ENCODE data around the gene ACTR10.

DNA sequence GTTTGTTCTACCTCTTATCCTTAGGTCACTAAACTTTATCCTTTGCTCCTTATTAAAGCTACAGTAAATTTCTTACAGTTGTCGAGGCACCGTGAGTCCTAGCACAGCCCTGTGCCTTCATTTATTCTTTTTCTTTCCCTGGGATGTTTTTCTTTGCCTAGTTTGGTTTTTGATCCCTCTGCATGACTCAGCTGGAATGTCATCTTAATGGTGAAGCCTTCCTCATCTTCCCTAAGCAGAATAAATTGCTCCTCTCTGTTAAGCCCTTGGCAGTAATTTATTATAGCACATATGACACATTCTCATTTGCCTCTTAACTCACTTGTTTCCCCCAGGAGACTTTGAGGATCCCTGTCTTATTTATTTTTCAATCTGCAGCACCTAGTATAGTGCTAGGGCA is 16.6 kb downstream of the ACTR10 start:
- no peak for TF ChIP-seq CTCF (IDR thresholded peaks at IDR 0.05)
- TF ChIP-seq POLR2A (IDR thresholded peaks at IDR 0.05): no peak
